OCI-LY1 (cell line): ENCODE measurements around the gene EMB.
"Not testable (repeated sequence)": the region's sequence is repeated elsewhere in the genome, so short reads cannot be mapped to it uniquely, and the experiment has no call there.

Source experiments
- H2AFZ ChIP-seq: fragments of 200-600 bp; sonication (generic), shearing (Covaris generic); 2 replicates; pipeline ENCODE4 v1.6.0; 2014; ENCODE audit warnings: antibody characterized with exemption, mild to moderate bottlenecking, low read length
- H3F3A ChIP-seq: fragments of 200-600 bp; sonication (generic), shearing (Covaris generic); 2 replicates; pipeline ENCODE4 v1.6.0; 2014; ENCODE audit warnings: mild to moderate bottlenecking, antibody characterized with exemption, low read length, moderate library complexity; ENCODE audit not compliant: insufficient read depth
- H3K27ac ChIP-seq: fragments of 200-600 bp; sonication (generic); 2 replicates; pipeline ENCODE4 v1.5.1; 2014; ENCODE audit warnings: low read length, mixed run types, mild to moderate bottlenecking, low read depth; ENCODE audit not compliant: poor library complexity, severe bottlenecking
- H3K27me3 ChIP-seq: fragments of 200-600 bp; sonication (generic); 2 replicates; pipeline ENCODE4 v1.6.0; 2014; ENCODE audit warnings: antibody characterized with exemption, mild to moderate bottlenecking, low read length, moderate library complexity; ENCODE audit not compliant: insufficient read depth
- H3K36me3 ChIP-seq: fragments of 200-600 bp; sonication (generic); 2 replicates; pipeline ENCODE4 v1.6.1; 2014; ENCODE audit warnings: mild to moderate bottlenecking, antibody characterized with exemption, low read length, moderate library complexity, mixed read lengths; ENCODE audit not compliant: insufficient read depth
- H3K4me1 ChIP-seq: fragments of 200-600 bp; sonication (generic); 2 replicates; pipeline ENCODE4 v1.5.1; 2014; ENCODE audit warnings: mild to moderate bottlenecking, low read length, moderate library complexity; ENCODE audit not compliant: insufficient read depth, severe bottlenecking
- H3K4me2 ChIP-seq: fragments of 200-600 bp; sonication (generic), shearing (Covaris generic); 2 replicates; pipeline ENCODE4 v1.6.1; 2014; ENCODE audit warnings: low read length
- H3K4me3 ChIP-seq: fragments of 200-600 bp; sonication (generic); 2 replicates; pipeline ENCODE4 v1.5.1; 2014; ENCODE audit warnings: low read length, low read depth, mild to moderate bottlenecking, mixed read lengths; ENCODE audit not compliant: poor library complexity, severe bottlenecking
- H3K79me2 ChIP-seq: fragments of 200-600 bp; shearing (Covaris generic); 2 replicates; pipeline ENCODE4 v1.6.1; 2016; ENCODE audit warnings: mixed run types, low read length, mixed read lengths; ENCODE audit not compliant: insufficient read depth
- H3K9ac ChIP-seq: fragments of 200-600 bp; sonication (generic), shearing (Covaris generic); 2 replicates; pipeline ENCODE4 v1.6.1; 2014; ENCODE audit warnings: mild to moderate bottlenecking, low read length, mixed read lengths
- H3K9me2 ChIP-seq: fragments of 200-600 bp; sonication (generic), shearing (Covaris generic); 2 replicates; pipeline ENCODE4 v1.6.1; 2014; ENCODE audit warnings: low read depth, mild to moderate bottlenecking, low read length, mixed read lengths
- H3K9me3 ChIP-seq: fragments of 200-600 bp; shearing (Covaris generic); 2 replicates; pipeline ENCODE4 v1.6.1; 2014; ENCODE audit warnings: low read length, mixed read lengths
- H4K20me1 ChIP-seq: fragments of 200-600 bp; sonication (generic), shearing (Covaris generic); 2 replicates; pipeline ENCODE4 v1.6.0; 2016; ENCODE audit warnings: mild to moderate bottlenecking, low read length; ENCODE audit not compliant: insufficient read depth
- CTCF ChIP-seq: fragments of 200-600 bp; sonication (generic), shearing (Covaris generic); IDR thresholded peaks from 2 replicates; pipeline ENCODE4 v1.5.1; 2017; ENCODE audit warnings: mild to moderate bottlenecking, antibody characterized with exemption, low read length, moderate library complexity, mixed read lengths
- EZH2 ChIP-seq: fragments of 200-600 bp; sonication (generic), shearing (Covaris generic); IDR thresholded peaks from 2 replicates; pipeline ENCODE4 v1.8.0; 2017; ENCODE audit warnings: borderline replicate concordance, mixed run types, mild to moderate bottlenecking, antibody characterized with exemption, low read length, moderate library complexity, mixed read lengths

The EMB gene

GRCh38 chr5:50392289-50392688 is 48.8 kb downstream of the EMB start:
- not testable (repeated sequence) for H3K4me1 ChIP-seq, H3K27me3 ChIP-seq, H4K20me1 ChIP-seq, H3K9me2 ChIP-seq, H3K4me3 ChIP-seq, H3F3A ChIP-seq, H3K27ac ChIP-seq, H3K4me2 ChIP-seq, H3K9me3 ChIP-seq, H2AFZ ChIP-seq, H3K79me2 ChIP-seq, H3K9ac ChIP-seq
- peaks cover 31% of the 10 kb centered on the region for H3K36me3 ChIP-seq

- not testable (repeated sequence) for H3F3A ChIP-seq, H3K4me3 ChIP-seq, H3K79me2 ChIP-seq, H3K4me2 ChIP-seq, H3K9ac ChIP-seq, H3K9me2 ChIP-seq, H3K9me3 ChIP-seq, H3K4me1 ChIP-seq, H2AFZ ChIP-seq, H3K27ac ChIP-seq, H3K27me3 ChIP-seq, H4K20me1 ChIP-seq
- H3K36me3 ChIP-seq, result peaks cover 16% of the 10 kb centered on the region
Measured at GRCh38 chr5:50384381-50384780, 56.7 kb downstream of the EMB start.

DNA sequence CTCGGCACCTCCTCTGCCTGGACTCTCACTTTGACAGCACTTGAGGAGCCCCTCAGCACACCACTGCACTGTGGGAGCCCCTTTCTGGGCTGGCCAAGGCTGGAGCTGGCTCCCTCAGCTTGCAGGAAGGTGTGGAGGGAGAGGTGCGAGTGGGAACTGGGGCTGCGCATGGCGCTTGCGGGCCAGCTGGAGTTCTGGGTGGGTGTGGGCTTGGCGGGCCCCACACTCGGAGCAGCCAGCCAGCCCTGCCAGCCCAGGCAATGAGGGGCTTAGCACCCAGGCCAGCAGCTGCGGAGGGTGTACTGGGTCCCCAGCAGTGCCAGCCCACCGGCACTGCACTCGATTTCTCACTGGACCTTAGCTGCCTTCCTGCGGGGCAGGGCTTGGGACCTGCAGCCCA is 64.4 kb downstream of the EMB start:
- H2AFZ ChIP-seq, H3K79me2 ChIP-seq: not testable (repeated sequence)

DNA sequence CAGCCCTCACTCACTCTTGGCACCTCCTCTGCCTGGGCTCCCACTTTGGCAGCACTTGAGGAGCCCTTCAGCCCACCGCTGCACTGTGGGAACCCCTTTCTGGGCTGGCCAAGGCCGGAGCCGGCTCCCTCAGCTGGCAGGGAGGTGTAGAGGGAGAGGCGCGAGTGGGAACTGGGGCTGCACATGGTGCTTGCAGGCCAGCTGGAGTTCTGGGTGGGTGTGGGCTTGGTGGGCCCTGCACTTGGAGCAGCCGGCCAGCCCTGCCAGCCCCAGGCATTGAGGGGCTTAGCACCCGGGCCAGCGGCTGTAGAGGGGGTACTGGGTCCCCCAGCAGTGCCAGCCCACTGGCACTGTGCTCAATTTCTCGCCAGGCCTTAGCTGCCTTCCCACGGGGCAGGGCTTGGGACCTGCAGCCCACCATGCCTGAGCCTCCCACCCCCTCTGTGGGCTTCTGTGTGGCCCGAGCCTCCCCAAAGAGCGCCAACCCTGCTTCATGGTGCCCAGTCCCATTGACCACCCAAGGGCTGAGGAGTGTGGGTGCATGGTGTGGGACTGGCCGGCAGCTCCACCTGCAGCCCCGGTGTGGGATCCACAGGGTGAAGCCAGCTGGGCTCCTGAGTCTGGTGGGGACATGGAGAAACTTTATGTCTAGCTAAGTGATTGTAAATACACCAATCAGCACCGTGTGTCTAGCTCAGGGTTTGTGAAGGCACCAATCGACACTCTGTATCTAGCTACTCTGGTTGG is 71.6 kb downstream of the EMB start:
- not testable (repeated sequence) for H3K9me2 ChIP-seq, H3K9me3 ChIP-seq, H4K20me1 ChIP-seq, H3K4me1 ChIP-seq, H3K27ac ChIP-seq, H3K4me3 ChIP-seq, H3K9ac ChIP-seq, H3K36me3 ChIP-seq, H3K4me2 ChIP-seq, H2AFZ ChIP-seq, H3K27me3 ChIP-seq, H3F3A ChIP-seq, H3K79me2 ChIP-seq

More for the DNA sequence above, 64.4 kb downstream of the EMB start:
- H3K27ac ChIP-seq, H3K4me3 ChIP-seq, H3K4me2 ChIP-seq, H4K20me1 ChIP-seq, H3K27me3 ChIP-seq, H3K36me3 ChIP-seq, H3F3A ChIP-seq, H3K9me3 ChIP-seq, H3K9me2 ChIP-seq, H3K4me1 ChIP-seq, H3K9ac ChIP-seq: not testable (repeated sequence)

- H3K4me2 ChIP-seq, result no peak overlapping the region
- H3K9me3 ChIP-seq, result no peaks in the 10 kb centered on the region
- no peaks in the 10 kb centered on the region for H3F3A ChIP-seq
- TF ChIP-seq EZH2 (no peak), CTCF (no peak)
- no peaks in the 10 kb centered on the region for H3K9me2 ChIP-seq
- H3K9ac ChIP-seq, result no peak overlapping the region
- no peaks in the 10 kb centered on the region for H3K4me1 ChIP-seq
- no peak overlapping the region for H3K4me3 ChIP-seq
- no peak overlapping the region for H3K27ac ChIP-seq
- H4K20me1 ChIP-seq, result no peaks in the 10 kb centered on the region
- no peaks in the 10 kb centered on the region; the same call in 1 of the 2 replicates for H3K36me3 ChIP-seq
- H3K79me2 ChIP-seq, result no peaks in the 10 kb centered on the region
- no peak overlapping the region for H2AFZ ChIP-seq
- H3K27me3 ChIP-seq, result no peaks in the 10 kb centered on the region
Measured at GRCh38 chr5:50365426-50366251, 75.4 kb downstream of the EMB start.

GRCh38 chr5:50364535-50365309 is 76.4 kb downstream of the EMB start:
- not testable (repeated sequence) for H3K27ac ChIP-seq, H3K9me3 ChIP-seq

More at GRCh38 chr5:50364535-50365309, 76.4 kb downstream of the EMB start:
- H3K9ac ChIP-seq, H2AFZ ChIP-seq, H4K20me1 ChIP-seq, H3K27me3 ChIP-seq, H3K9me2 ChIP-seq, H3K4me2 ChIP-seq, H3K36me3 ChIP-seq, H3K4me1 ChIP-seq, H3K4me3 ChIP-seq, H3F3A ChIP-seq, H3K79me2 ChIP-seq: not testable (repeated sequence)
